ENCODE data around the gene RC3H2. TPM values are rescaled to one million over a fixed set of nuclear protein-coding genes. Genes with fewer than 3 reads are reported as not detected.
A peak's percentile ranks its signal among the peaks of the same experiment; 100 is the strongest.

RC3H2 gene
- total and polyA plus RNA-seq, 2 donors (not counting 3 experiments of a cell fraction or from before 2014, with no cell fraction given), result 25.3 to 63.0 TPM

DNA sequence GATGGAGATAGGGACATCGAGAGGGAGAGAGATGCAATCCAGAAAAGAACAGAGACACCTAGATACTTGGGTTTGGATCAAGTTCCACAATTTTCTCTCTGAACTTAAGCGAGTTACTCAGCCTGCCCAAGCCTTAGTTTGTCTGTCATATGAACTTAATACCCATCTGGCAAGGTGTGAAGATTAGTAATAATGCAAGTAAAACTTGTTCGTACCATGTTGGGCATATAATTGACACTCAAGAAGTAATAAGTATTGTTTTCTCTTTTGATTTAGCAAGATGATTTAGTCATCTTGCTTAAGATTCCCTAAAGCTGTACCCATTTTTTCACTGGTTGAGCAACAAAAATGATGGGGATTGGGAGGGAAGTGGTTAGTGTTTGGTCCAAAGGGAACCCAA lies 43.2 kb upstream of the RC3H2 start:
- H3K9me1 ChIP-seq (replicated peaks; ENCODE audit: control insufficient read depth, extremely low read depth, insufficient read depth, low read length), result no peaks in the 10 kb centered on the region
- H3K27ac ChIP-seq (ENCODE audit: insufficient read depth, low read depth, low read length), result no peak overlapping the region
- TF ChIP-seq POLR2A (IDR thresholded peaks at IDR 0.05; ENCODE audit: low read depth, low read length) (no peak), MYC (IDR thresholded peaks at IDR 0.05; ENCODE audit: low read depth, low read length) (no peak), CTCF (IDR thresholded peaks at IDR 0.05; ENCODE audit: extremely low read depth in 1 of 2, insufficient read depth in 1 of 2, low read depth in 1 of 2, low read length in 2 of 2) (no peak), FOS (IDR thresholded peaks at IDR 0.05; ENCODE audit: borderline replicate concordance, insufficient read depth, low read length) (no peak), GATA2 (IDR thresholded peaks at IDR 0.05; ENCODE audit: insufficient read depth, insufficient read length, low read depth, low read length) (no peak), JUN (IDR thresholded peaks at IDR 0.05; ENCODE audit: borderline replicate concordance, insufficient read depth, insufficient read length, low read depth) (no peak), POLR2AphosphoS5 (IDR thresholded peaks at IDR 0.05; ENCODE audit: insufficient read depth, low read depth, low read length) (no peak), EZH2 (IDR thresholded peaks at IDR 0.05; ENCODE audit: borderline replicate concordance, low read depth, low read length, severe bottlenecking) (no peak)
- TF ChIP-seq, protein P1, sequence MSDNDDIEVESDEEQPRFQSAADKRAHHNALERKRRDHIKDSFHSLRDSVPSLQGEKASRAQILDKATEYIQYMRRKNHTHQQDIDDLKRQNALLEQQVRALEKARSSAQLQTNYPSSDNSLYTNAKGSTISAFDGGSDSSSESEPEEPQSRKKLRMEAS (IDR thresholded peaks at IDR 0.05; ENCODE audit: insufficient read depth, insufficient read length), result no peak
- H3K27me3 ChIP-seq (ENCODE audit: control insufficient read depth in 2 of 2, insufficient read depth in 2 of 2, low read length in 2 of 2), result no peaks in the 10 kb centered on the region
- no peaks in the 10 kb centered on the region for H3K36me3 ChIP-seq (ENCODE audit: control insufficient read depth in 2 of 2, extremely low read depth in 1 of 2, insufficient read depth in 2 of 2, low read length in 2 of 2)
- dilution Hi-C loops (cut with MboI; ENCODE audit: extremely low pct_ligation_motif_present, low sequenced_read_pairs) (no loop called here), intact Hi-C loops (cut with micrococcal nuclease) (no loop called here)
- FAIRE-seq (peak; percentile 38), DNase-seq (ENCODE audit: low read depth, low spot score) (no peak)
- CTCF ChIA-PET, result no interaction called here
- H3K4me3 ChIP-seq (replicated peaks in 1 of 3; ENCODE audit: insufficient read depth in 1 of 3, low read depth in 1 of 3, low read length in 3 of 3), result no peak overlapping the region
- H3K9ac ChIP-seq (replicated peaks; ENCODE audit: extremely low read depth, insufficient read depth, low read length), result no peak overlapping the region
- POLR2A ChIA-PET, result interaction anchor here (1.0 kb wide), 1 partner anchor 43 kb away, joined by 4 read pairs; the partner anchor contains the start of gene RC3H2
- BruUV-seq (replicated peaks), result no TSS peak
- H3K79me2 ChIP-seq (ENCODE audit: control insufficient read depth, insufficient read depth, low read length), result peaks cover 50% of the 10 kb centered on the region
- H3K9me3 ChIP-seq (replicated peaks; ENCODE audit: control insufficient read depth, insufficient read depth, low read length), result no peaks in the 10 kb centered on the region
- no peak overlapping the region for H3K4me2 ChIP-seq (ENCODE audit: insufficient read depth, low read length)
- H2AFZ ChIP-seq (ENCODE audit: low read depth, low read length), result no peak overlapping the region
- H4K20me1 ChIP-seq (replicated peaks; ENCODE audit: control insufficient read depth, extremely low read depth, insufficient read depth, low read length), result peaks cover 5% of the 10 kb centered on the region
- H3K4me1 ChIP-seq (ENCODE audit: control insufficient read depth, extremely low read depth, insufficient read depth, low read length), result peaks cover 14% of the 10 kb centered on the region

Measured in endothelial cell of umbilical vein (primary cell).